NCI-H2081 (cell line): ENCODE measurements around the gene RARB.

Experiments
- DNase-seq, 2 experiments: peaks; one replicate each; lab custom pipeline; 2025; lab: John Stamatoyannopoulos, UW

Gene RARB

GRCh38 chr3:25554376-25554775 lies 126.3 kb downstream of the RARB start:
- no peak for DNase-seq

DNA sequence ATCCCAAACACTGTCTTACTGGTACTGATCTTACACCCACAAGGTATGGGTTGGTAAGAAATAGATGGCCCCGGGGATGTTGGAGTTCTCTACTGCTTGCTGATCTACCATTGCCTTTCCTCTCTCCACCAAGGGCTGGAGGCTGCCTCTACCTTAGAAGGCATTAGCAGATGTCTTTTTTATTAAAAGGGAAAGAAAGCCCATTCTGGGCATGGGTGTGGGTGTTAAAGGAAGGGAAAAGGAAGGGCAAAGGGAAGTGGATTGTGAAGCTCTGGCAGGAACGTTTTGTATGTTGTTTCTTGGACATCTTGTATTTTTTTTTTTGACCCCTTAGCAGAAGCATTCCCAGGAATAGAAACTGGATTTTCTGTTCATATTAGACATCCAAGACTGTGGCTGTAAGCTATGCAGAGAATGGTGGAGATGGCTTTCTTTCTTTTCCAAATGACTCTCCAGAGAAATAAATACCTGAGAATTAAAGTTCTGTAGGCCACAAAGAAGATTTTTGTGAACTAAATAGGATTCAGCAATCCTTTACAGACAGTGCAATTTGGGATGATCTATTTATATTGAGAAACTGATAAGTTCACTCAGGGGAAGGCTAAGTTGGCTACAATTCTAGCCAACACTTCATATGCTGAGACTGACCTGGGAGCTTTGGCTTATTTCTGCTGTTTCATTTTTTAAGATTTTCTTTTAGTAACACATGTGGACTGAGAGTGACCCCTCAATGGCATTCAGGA lies 127.8 kb downstream of the RARB start:
- no peak for DNase-seq

- no peak for DNase-seq
These were observed 128.4 kb downstream of the RARB start for GRCh38 chr3:25556447-25556846.

DNA sequence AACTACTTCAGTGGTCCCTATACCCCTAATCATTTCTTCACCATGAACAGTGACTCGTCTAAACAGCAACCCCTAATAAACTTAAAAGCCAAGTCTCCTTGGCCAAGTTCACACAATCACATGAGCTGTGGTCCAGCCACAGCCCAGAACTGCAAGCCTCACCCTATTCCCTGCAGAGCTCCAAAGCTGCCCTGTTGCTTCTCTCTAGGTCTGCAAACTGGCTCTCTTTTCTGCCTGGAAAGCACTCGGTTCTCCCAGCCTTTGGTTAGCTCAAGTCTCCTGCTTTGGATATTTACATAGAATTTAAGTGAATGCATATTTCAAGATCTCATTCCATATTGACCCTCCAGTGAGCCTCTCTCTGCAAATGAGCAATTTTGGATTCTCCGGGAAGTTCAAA lies 129.6 kb downstream of the RARB start:
- no peak for DNase-seq

GRCh38 chr3:25558121-25558520 lies 130.1 kb downstream of the RARB start:
- DNase-seq: no peak

DNA sequence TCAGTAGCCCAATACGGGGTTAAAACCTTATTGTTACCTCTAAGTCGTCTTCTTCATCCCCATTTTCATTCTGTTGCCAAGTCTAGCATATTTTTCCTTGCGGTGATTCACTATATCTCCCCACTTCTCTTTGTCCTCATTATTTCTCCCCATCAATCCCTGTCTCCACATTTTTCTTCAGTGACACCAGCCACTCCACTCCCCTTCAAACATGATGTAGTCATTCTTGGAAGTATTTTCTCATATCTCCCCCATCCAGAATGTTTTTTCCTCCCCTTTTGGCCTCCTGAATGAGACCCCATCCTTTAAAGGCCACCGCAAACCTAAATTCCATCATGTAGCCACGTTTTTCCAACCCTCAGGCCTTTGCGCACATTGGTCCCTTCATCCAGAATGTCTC lies 130.7 kb downstream of the RARB start:
- DNase-seq: no peak

GRCh38 chr3:25563601-25564000 lies 135.5 kb downstream of the RARB start:
- DNase-seq: no peak

DNA sequence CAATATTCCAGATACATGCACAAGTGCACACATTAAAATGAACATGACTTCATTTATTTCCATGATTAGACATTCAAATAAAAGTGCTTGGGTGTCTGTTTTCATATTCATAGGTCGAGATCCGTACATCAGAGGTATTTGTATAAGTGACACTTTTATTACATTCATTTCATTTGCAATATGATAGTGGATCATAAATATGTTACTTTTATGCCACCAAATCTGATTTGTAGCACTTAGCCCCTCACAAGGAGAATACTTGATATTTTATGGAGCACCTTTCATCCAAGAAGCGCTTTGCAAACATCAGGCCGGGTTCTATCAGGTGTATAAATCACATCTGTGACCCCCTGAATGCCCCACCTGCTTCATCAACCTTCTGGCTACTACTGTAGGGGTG lies 136.0 kb downstream of the RARB start:
- DNase-seq: no peak

DNA sequence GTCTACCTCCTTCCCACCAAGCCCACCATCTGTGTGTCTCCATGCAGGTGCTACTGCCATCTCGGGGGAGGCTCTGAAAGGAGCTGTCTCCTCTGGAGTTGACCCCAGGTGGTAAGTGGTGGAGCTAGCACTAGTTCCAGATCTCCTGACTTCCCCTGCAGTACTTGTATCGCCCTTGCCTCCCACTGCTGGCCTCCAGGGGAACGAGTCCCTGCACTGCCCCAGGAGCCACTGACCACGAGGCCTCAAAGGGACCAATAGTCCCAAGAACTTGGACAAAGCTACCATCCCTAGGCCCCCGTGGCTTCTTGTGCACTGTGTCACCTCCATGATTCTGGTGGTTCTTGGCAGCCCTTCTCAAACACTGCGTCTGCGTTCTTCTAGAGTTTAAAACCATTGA lies 137.7 kb downstream of the RARB start:
- DNase-seq: no peak

DNA sequence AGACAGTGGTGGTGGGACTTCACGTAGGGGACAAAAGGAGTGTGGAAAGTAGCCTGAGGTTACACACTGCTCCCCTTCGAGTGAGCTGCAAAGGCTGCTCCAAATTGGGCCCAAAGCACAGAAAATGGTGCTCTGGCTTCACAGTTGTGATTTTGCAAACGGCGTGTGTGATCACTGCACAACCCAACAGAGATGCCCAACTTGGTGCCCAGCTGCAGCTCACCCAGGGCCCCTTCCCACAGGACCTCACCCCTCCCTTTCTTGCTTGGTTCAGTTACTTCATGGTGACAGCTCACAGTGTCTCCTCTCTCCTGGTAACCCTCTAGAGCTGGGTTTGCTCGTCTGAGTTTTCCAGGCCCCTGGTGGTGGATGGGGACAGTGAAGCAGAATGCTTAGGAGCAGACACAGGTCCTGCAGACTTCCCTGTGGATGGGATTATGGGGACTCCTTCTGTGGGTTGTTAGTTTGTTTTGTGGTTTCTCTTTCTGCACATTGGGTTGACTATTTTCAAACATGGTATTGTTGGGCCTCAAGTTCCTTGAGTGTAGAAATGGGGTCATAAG lies 138.4 kb downstream of the RARB start:
- DNase-seq: no peak

- no peak for DNase-seq
These were observed 139.3 kb downstream of the RARB start for GRCh38 chr3:25567388-25567787.

GRCh38 chr3:25567806-25568524 lies 139.9 kb downstream of the RARB start:
- DNase-seq: no peak

DNA sequence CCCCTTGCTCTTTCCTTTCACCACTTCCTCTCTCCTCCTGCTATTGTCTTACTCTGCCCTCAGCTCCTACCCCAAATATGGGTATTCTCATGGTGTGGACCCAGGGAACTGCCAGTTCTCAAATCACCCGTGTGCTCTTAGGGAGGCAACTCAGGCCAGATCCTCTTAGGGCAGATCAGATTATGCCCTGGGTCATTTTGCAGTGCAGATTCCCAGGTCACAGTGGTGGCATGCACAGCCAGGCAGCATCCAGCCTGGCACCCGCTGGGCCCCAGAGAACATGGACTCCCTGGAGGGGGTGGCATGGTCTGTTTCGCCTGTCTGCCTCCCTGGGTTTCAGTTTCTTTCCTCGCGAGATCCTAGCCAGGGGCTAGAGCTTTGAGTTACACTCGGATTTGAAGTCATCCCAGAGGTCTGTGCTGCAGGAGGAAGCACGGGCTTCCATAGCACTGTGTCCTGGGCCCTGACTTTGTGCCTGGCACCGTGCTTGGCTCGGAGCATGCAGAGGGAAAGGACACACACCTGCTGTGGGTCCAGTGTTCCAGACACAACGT lies 140.5 kb downstream of the RARB start:
- no peak for DNase-seq

GRCh38 chr3:25571285-25571684 lies 143.2 kb downstream of the RARB start:
- DNase-seq: no peak

GRCh38 chr3:25572336-25572735 lies 144.3 kb downstream of the RARB start:
- DNase-seq: no peak

DNA sequence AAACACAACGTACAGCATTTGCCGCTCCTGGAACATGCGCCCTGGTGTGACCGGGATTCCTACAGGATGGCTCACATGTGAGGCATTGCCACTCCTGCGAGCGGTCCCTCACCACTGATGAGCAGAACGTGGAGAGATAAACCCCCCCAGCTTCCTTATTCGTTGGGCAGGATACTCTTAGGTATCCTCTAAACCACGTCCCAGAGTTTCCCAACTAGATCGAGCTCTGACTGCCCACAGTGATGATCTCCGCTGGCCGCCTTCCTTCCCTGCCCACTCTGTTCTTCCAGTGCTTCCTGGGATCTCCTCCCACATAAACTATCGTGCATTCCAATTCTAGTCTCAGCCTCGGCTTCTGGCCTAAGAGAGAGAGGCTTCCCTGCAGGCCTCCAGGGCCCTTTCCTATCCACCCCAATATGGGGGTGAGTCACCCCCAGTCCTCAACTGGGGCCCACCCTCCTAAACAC lies 144.9 kb downstream of the RARB start:
- DNase-seq: no peak

DNA sequence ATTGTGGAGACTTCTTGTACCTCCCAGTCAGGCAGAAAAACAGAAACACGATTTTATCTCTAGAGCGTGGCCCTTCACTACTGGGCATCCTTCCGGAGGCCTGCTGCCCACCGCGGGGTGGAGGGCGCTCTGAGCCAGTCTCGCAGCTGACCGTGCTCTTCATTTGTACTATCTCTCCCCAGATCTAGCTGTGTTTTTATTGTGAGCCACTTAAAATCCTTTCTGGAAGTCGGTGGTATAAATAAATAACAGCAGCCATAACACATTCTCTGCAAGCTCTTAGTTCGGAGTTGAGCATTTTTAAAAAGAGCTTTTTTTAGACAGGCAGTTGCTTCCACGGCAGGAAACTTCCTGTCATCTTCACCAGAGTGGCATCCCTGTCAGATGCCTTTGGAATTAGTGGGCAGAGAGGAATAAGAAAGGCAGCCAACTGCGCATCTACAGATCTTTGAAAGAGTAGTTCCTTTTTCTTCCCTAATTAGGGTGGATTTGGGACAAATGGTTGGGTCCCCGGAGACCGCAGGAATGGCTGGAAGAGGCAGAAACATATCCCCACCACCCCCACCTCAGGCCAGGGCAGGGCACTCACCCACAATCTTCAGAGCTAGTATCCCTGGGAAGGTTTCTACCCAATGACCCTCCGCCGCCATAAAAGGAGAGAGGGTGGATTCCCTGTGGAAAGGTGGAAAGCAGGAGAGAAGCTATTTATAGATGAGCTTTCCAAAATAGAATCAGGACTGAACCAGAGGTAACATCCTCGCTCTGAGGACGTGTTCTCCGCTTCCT lies 145.5 kb downstream of the RARB start:
- no peak for DNase-seq

GRCh38 chr3:25574172-25574765 lies 146.2 kb downstream of the RARB start:
- no peak for DNase-seq

DNA sequence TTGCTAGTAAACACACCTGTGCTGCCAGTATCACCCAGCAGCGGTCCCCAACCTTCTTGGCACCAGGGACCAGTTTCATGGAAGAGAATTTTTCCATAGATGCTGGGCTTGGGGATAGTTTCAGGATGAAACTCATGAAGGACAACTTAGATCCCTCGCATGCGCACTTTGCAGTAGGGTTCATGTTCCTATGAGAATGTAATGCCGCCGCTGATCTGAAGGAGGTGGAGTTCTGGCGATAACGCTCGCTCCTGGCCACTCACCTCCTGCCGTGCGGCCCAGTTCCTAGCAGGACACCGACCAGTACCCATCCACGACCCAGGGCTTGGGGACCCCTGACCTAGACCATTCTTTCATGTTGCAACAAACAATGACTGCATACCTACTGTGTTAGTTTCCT lies 146.9 kb downstream of the RARB start:
- DNase-seq: no peak

DNA sequence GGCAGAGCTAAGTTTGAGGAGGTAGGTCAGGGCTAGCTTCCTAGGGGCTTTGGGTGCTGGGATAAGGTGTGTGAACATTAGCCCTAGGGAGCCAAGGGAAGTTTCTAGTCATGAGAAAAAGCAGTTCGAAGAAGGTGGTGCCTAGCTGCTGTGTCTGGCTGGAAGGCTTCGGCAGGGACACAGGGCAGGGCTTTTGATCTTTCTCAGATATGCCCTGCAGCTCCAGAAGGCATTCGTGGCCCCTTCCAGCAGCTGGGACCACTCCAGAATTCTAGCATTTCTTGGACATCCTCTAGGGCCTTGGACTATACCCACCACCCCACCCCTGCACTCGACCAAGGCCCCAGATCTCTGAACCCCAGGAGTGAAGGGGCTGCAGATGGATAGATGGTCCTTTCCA lies 148.1 kb downstream of the RARB start:
- DNase-seq: no peak

- no peak for DNase-seq
These were observed 148.9 kb downstream of the RARB start for GRCh38 chr3:25576831-25577454.
